Stimulated activated naive CD4-positive, alpha-beta T cell treated with Interleukin-2 at 50 U/mL for 16 hours (primary cell): ENCODE results near the gene DPP3.

Experiments
- DNase-seq: peaks from one replicate; lab custom pipeline; 2025; lab: John Stamatoyannopoulos, UW

The DPP3 gene

DNA sequence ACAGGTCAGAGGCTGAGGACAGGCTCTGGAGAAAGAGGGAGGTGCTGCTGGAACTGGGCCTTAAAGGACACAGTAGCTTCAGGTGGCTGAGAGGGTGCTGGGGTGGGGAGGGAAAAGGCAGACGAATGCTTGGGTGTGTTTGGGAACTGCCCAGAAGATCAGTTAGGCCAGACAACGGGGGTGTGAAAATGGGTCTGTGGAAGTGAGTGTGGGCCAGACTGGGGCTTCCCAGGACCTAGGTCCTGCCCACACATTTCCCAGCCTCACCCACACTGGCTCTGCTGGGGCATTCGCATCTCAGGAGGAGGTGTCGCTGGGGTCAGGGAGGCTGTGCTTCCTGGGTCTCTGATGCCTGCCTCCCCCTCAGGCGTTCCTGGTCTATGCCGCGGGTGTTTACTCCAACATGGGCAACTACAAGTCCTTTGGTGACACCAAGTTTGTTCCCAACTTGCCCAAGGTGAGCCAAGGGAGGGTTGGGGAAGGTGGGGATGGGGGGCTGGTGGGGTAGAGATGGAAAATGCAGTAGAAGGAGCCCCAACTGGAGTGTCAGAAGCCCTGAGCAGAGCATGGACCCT is 4.7 kb downstream of the DPP3 start:
- DNase-seq, result no peak

DNA sequence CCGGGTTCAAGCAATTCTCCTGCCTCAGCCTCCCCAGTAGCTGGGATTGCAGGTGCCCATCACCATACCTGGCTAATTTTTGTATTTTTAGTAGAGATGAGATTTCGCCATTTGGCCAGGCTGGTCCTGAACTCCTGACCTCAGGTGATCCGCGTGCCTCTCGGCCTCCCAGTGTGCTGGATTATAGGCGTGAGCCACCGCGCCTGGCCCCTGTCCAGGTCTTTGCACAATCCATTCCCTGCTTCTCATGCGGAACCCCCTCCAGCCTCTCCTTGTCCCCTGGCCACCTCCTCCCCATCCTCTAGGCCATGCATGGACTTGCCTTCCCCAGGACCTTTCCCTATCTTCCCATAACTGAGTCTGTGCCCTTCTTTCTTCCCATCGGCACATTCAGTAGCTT is 8.7 kb downstream of the DPP3 start:
- DNase-seq, result no peak

DNA sequence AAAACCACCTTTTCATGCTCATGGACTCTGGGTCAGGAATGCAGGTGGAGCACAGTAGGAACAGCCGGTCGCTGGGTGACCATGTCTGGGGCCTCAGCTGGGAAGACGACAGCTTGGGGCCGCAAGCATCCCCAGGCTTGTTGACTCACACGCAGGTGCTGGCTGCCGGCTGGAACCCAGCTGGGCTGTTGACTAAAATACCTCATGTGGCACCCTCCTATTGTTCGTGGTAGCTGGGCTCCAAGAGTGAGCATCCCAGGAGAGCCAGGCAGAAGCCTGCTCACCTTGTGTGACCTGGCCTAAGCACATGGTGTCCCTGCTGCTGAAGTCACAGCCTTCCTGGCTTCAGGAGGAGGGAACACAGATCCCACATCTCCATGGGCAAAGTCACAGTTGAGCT is 9.4 kb downstream of the DPP3 start:
- no peak for DNase-seq

DNA sequence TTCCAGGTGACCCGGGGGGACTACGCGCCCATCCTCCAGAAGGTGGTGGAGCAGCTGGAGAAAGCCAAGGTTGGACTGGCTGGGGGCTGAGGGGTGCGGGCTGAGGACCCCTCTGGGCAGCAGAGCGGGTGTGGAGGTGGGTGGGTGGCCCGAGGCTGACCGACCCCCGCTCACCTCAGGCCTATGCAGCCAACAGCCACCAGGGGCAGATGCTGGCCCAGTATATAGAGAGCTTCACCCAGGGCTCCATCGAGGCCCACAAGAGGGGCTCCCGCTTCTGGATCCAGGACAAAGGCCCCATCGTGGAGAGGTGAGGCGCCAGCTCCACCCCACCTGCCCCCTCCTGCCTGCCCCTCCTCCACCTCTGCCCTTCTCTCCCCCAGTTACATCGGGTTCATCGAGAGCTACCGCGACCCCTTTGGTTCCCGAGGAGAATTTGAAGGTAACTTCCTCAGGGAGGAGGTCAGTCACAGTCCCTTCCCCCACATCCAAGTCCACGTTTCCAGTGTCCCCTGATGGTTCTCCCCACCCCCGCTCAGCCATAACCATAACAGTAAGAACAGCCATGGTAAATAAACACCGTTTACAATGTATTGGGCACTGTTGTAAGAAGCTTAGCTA is 11.2 kb downstream of the DPP3 start:
- DNase-seq, result no peak

DNA sequence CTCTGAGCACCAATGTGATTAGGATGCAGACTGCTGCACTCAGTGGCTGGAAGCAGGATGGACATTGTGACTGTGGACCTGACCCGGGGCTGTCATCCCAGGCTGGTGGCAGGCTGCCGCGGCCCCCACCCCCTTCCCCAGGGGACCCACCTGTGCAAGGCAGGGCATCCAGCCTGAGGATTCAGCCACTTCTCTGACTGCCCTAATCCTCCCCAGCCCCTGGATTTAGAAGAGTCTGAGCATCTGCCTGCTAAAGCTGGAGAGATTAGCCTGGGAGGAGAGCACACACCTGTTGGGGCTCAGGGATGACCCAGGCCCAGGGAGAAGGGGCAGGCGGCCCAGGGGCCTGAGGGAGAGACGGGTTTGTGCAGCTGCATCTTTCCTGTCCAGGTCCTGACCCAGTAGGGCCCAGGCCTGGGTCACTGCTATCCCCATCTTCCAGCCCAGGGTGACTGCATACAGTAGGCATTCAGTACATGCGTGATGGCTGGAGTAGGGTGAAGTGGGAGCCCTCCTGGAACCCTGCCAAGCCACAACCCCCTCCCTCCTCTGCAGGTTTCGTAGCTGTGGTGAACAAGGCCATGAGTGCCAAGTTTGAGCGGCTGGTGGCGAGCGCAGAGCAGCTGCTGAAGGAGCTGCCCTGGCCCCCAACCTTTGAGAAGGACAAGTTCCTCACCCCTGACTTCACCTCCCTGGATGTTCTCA is 12.1 kb downstream of the DPP3 start:
- no peak for DNase-seq

DNA sequence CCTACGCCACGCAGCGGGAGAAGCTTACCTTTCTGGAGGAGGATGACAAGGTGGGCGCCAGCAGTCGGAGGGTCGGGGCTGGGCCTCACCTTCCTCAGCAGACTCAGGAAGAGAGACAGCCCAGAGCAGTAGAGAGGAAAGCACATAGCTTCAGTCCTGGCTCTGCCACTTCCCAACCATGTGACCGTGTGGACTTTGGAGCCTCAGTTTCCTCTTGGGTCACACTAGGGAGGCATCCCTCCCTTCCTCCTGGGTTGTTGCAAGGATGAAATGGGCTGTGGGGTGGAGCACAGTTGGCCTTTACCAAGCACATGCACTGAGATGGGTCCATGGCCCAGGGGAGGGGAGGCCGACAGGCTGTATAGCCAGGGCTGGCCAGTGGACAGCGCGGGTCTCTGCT is 12.9 kb downstream of the DPP3 start:
- DNase-seq, result no peak

DNA sequence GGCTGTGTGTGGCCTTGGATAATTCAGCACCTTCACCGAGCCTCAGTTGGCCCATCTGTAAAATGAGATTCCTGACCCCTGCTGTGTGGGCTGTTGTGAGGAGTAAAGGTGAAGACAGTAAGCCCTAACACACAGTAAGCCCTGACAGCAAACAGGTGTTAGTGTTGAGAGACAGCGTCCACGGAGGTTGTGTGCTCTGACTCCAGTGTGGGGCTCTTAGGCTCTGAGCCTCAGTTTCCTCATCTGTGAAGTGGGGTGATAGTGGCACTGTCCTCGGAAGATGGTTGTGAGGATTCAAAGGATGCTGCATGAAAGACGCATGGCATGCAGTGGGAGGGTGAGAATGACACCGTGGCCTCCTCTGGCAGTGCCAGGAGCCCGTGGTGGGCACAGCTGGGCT is 14.2 kb downstream of the DPP3 start:
- no peak for DNase-seq

DNA sequence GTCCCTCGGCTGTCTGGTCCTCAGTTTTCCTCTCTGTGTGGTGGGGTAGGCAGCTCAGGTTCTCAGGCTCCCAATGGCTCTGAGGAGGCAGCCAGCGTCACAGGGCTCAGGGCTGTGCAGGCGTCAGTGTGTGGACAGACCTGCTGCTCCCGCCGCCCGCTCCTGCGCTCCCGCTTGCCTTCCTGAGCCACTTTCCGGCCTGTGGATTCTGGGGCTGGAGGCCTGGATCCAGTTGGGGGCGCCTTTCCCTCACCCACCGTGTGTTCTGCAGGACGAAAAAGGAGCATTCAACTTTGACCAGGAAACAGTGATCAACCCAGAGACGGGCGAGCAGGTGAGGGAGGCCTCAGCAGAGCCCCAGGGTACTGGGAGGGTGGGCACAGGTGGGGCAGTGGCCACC is 14.7 kb downstream of the DPP3 start:
- no peak for DNase-seq

DNA sequence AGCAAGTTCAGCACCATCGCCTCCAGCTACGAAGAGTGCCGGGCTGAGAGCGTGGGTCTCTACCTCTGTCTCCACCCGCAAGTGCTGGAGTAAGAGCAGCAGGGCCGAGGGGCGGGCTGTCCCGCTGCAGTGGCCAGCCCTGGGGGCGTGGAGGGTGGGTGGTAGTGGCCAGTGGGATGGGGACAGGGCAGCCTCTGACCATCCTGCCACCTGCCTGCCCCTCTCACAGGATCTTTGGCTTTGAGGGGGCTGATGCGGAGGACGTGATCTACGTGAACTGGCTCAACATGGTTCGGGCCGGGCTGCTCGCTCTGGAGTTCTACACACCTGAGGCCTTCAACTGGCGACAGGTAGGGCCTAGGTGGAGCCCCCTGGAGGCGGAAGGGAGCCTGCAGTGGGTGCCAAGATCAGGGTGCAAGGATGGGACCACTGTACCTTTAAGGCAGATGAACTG is 15.2 kb downstream of the DPP3 start:
- no peak for DNase-seq

DNA sequence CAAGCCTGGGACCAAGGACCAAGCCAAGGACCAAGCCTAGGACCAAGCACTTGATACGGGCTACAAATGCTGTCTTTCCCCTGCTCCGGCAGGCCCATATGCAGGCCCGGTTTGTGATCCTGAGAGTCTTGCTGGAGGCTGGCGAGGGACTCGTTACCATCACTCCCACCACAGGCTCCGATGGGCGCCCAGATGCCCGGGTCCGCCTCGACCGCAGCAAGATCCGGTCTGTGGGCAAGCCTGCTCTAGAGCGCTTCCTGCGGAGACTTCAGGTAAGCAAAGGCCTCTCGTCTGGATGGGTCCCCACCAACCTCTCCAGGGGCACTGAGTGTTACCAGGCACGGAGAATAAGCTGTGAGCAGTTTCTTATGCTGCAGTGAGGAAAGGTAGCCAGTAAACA is 17.0 kb downstream of the DPP3 start:
- no peak for DNase-seq

DNA sequence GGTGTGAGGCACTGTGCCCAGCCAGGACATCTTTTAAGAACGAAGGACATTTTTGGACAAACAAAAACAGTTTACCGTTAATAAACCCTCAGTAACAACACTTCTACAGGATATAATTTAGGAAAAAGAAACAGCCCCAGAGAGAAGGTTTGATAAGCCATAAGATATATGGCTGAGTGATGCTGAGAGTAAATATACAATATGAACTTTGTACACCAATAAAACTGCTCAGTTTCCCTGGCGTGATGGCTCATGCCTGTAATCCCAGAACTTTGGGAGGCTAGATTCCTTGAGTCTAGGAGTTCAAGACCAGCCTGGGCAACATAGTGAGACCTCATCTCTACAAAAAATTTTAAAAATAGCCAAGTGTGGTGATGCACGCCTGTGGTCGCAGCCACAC is 18.3 kb downstream of the DPP3 start:
- DNase-seq, result no peak

DNA sequence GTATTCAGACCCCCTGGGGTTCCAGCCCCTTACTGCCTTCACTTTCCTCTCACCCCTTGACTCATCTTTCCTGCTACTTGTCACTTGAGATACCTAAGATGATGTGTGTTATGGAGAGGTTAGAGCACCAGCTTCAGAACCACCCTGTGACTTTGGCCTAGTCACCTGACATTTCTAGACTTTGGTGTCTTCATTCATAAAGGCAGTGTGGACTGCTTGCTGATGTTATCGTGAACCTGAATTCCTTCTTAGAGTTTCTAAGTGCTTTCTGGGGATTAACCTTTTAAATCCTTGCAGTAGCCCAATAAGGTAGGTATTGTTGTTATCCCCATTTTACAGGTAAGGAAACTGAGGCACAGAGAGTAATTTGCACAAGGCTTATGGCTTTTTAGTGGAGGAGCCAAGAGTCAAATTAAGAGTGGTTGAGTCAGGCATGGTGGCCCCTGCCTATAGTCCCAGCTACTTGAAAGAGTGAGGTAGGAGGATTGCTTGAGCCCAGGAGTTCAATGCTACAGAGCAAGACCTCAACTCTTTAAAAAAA is 25.1 kb downstream of the DPP3 start:
- no peak for DNase-seq

DNA sequence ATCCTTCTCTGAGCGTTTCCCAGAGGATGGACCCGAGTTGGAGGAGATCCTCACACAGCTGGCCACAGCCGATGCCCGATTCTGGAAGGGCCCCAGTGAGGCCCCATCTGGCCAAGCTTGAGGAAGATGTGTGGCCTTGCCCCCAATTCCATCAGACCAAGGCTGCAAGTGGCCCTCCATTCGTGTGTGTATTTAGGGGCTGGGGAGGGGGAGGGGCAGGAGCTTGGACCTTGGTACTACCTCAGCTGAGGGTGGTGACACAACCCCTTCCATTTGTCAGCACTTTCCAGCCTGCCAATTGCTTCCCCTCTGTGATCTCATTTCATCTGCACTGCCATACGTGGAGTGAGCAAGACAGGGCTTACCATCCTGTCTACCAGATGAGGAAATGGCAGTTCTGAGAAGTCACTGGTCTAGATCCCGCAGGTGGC is 28.9 kb downstream of the DPP3 start:
- DNase-seq, result no peak

DNA sequence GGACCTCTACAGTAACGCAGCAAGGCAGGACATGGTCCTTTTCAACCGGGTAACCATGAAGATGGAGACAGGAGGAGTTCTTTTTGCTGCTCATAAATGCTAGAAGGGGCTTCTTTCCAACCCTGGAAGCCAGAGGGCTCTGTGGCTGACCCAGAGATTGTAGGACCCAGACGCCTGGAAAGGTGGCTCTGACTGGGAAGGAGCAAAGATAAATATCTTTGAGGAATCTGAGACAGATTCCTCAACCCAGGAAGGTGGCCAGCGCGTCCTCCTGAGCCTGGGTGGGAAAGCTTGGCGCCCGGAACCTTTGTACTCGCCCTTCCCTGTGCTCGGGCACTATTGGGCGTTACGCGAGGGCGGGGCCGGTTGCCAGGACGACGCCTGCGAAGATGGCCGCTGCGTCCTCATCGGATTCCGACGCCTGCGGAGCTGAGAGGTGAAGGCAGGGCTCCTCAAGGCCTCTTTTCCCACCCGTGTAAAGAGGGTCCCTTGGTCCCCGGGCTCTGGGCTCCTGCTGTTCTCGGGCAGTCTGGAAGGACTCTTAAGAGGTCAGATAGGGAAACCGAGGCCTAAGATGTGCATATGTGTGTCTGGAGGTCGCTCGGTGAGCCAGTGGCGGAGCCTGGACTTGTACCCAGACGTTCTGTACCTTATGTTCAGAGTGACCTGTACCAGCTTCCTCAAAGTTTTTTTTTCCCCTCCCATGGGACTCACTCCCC is 30.2 kb downstream of the DPP3 start, which contains the start of gene BBS1:
BBS1 (plus strand) TSS at position 365 of the 719 bp plus-strand sequence; CDS start at position 390, 25 bp downstream.
- DNase-seq, result peak; percentile 78

DNA sequence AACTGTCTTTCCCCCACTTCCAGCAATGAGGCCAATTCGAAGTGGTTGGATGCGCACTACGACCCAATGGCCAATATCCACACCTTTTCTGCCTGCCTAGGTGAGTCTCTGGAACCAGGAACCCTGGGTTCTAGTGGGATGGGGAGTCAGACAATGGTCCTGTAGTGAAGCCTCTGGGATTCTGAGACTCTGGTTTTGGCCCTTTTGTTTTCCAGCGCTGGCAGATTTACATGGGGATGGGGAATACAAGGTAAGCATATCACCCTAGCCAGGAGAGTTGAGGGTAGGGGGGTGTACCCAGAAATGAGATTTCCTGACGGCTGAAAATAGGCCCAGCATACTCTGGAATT is 30.7 kb downstream of the DPP3 start:
- DNase-seq, result no peak

DNA sequence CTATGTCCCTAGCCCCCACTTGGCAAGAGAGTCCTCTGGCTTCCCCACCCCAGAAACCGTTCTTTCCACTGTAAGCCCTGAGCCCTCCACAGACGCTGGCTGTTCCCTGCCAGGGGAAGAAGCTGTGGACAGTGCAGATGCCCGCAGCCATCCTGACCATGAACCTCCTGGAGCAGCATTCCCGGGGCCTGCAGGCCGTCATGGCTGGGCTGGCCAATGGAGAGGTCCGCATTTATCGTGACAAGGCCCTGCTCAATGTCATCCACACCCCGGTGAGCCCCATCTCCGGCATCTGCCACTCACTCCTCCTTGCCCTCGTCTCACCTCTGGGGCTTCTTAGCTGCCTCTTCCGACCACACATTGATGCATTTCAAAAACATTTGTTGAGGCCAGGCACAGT is 43.4 kb downstream of the DPP3 start:
- no peak for DNase-seq

DNA sequence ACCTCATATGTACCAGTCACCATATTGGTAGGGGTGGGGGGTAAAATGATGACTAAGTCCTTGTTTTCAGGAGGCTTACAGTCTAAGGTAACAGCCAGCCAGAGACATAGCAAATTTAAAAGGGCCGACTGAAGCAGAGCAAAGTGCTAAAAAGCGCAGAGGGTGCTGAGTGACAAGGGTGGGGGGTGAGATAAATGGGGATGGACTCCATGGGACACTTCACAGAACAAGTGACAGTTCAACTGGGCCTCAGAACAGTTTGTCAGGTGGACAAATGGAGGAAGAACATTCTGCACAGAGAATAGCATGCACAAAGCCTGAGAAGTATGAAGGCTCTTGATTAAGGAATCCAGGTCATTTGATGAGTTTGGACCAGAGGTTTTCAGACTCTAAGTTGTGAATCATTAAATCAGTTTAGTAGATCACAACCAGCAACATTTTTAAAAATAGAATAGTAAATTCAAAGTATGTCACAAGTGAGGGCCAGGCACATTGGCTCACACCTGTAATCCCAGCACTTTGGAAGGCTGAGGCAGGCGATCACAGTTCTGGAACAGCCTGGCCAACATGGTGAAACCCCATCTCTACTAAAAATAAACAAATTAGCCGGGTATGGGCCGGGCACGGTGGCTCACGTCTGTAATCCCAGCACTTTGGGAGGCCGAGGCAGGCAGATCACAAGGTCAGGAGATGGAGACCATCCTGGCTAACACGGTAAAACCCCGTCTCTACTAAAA is 44.2 kb downstream of the DPP3 start:
- no peak for DNase-seq

DNA sequence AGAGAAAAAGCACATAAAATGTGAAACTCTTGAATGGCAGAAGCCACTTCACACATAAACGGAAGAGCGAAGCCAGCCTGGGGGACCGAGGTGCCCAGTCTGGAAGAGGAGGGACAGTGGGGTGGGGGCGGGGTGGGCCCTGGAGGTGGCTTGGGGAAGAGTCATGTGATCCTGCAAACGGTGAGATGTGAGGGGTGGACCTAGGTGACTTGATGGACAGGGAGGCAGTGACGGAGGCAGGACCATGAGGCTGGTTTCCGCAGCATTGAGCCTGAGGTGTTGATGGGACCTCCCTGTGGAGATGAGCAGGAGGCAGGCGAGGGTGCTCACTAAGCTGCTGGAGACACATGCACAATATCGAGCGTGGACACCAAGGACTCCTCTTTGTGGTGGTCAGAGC is 48.8 kb downstream of the DPP3 start:
- no peak for DNase-seq

DNA sequence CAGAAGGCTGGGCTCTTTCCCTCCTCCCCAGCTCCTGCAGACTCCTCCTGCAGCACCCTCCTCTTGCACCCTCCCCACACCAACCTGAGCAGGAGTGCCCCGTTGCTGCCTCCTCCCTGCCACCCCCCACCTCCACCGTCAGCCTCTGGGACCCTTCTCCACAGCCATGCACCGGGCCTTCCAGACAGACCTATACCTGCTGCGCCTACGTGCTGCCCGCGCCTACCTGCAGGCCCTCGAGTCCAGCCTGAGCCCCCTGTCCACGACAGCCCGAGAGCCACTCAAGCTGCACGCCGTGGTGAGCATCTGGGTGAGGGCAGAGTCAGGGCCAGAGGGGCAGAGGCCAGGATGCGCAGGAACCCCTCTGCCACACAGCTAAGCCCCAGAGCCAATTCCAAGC is 49.4 kb downstream of the DPP3 start:
- DNase-seq, result no peak

DNA sequence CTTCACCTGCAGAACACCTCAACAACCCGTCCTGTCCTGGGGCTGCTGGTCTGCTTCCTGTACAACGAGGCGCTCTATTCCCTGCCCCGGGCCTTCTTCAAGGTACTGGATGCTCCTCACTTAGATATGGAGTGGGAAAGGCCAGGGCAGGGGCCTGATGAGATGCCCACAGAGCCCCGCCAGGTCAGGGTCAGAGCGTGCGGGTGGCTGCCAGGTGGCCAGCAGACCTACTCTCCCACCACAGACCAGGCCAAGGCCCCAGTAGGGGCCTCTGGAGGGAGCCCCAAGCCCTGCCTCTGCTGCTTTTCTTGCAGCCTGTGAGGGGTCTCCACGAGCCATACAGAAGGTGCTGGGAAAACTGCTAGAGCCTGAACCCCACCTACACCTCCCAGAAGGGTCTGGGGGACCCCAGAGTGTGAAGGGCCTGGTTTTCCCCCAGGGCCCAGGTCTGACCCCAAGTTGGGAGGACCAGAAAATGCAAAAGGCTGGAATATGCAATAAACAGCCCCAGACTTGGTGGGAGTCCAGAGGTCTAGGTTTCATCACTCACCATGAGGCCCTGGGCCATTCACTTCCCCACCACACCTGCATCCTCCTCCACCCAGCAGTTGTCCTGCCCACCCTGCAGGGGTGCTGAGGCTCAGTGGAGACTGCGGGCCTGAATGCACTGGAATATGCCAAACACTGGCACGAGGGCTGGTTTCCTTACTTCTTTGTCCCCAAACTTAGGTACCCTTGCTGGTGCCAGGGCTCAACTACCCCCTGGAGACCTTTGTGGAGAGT is 50.9 kb downstream of the DPP3 start:
- no peak for DNase-seq

DNA sequence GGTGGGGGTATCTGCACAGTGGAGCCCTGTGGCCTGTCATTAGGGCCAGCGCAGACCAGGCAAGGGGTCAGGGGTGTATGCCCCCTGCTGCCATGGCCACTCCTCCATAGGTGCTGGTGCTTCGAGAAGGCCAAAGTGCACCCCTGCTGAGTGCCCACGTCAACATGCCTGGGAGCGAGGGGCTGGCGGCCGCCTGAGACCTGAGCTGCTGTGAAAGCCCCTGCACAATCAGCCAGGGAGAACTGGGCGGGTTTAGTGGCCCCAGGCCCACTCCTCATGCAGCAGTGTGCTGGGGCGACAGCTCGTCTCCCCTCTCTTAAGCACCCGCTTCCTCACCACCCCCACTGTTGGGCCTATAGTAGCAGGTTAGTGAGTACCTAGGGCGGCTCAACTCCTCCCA is 51.6 kb downstream of the DPP3 start:
- DNase-seq, result no peak
